ENCODE data around the gene E2F6. TPM values are rescaled to one million over a fixed set of nuclear protein-coding genes. Genes with fewer than 3 reads are reported as not detected.

The E2F6 gene
- total and polyA plus RNA-seq, 2 of the 13 experiments (the other 11 are each of a cell fraction or from before 2014, with no cell fraction given): 27.3 to 36.0 TPM

- H3K4me3 ChIP-seq (replicated peaks in 1 of 3; ENCODE audit: insufficient read depth in 1 of 3, low read depth in 2 of 3, low read length in 3 of 3): no peak overlapping the region
- no peak overlapping the region for H2AFZ ChIP-seq (ENCODE audit: low read length)
- ATAC-seq (peak; percentile 86), FAIRE-seq (no peak), DNase-seq (ENCODE audit: low spot score) (peak; percentile 75)
- no peaks in the 10 kb centered on the region for H3K4me1 ChIP-seq (ENCODE audit: insufficient read depth, low read length)
- H3K27me3 ChIP-seq (ENCODE audit: control insufficient read depth in 1 of 2, insufficient read depth in 2 of 2, low read length in 2 of 2): no peaks in the 10 kb centered on the region
- H3K79me2 ChIP-seq (ENCODE audit: insufficient read depth, low read length): no peaks in the 10 kb centered on the region
- ChIA-PET POLR2A (interaction anchor here (0.8 to 1.7 kb wide), 3 partner anchors 24 to 292 kb away, joined by 3 to 5 read pairs (median 3); partner anchors contain the start of gene SLC66A3), CTCF (ENCODE audit: low intra/inter-chr PET ratio, low total read pairs) (interaction anchor here (0.8 to 2.2 kb wide), 5 partner anchors 29 to 314 kb away, joined by 3 to 11 read pairs (median 5); a partner anchor contains a TSS)
- H3K9ac ChIP-seq (ENCODE audit: insufficient read depth, low read depth, low read length): no peak overlapping the region
- BruUV-seq (replicated peaks): no TSS peak
- H3K4me2 ChIP-seq (ENCODE audit: low read depth, low read length): no peak overlapping the region
- H3K36me3 ChIP-seq (replicated peaks in 1 of 2; ENCODE audit: control insufficient read depth in 1 of 2, insufficient read depth in 2 of 2, low read length in 2 of 2): peaks cover 26 to 76% of the 10 kb centered on the region in 2 experiments
- 70% methylated on average over 11 of the region's 14 CpGs for WGBS (ENCODE audit: low lambda C conversion rate)
- in situ Hi-C loops (cut with HindIII; ENCODE audit: extremely low pct_ligation_motif_present, low pct_unique_long_range_greater_than_20kb): loop anchor here (5.0 kb wide), 1 partner anchor 314 kb away; a partner anchor contains a TSS
- H3K27ac ChIP-seq (ENCODE audit: extremely low read length, insufficient read depth, low read length): no peak overlapping the region
- H3K9me3 ChIP-seq (ENCODE audit: low read length): peaks cover 14% of the 10 kb centered on the region; the same call in 1 of the 2 replicates
- intact Hi-C loops (cut with micrococcal nuclease; ENCODE audit: unreplicated experiment): loop anchor here (1.0 kb wide), 2 partner anchors 212 to 313 kb away; a partner anchor contains a TSS
- no peaks in the 10 kb centered on the region for H4K20me1 ChIP-seq (ENCODE audit: insufficient read depth, low read length)
- TF ChIP-seq HOXA5 (CRISPR knock-in tag; IDR thresholded peaks at IDR 0.05) (0 out of 2 replicates have a peak, but pooled peaks have one; percentile 36), RAD21 (CRISPR knock-in tag; IDR thresholded peaks at IDR 0.05) (peak; percentile 90), MIER2 (CRISPR knock-in tag; IDR thresholded peaks at IDR 0.05) (0 out of 2 replicates have a peak, but pooled peaks have one; percentile 17), NFE2L1 (CRISPR knock-in tag; IDR thresholded peaks at IDR 0.05; ENCODE audit: borderline replicate concordance) (peak; percentile 50; the same call in 1 of the 2 replicates), ASH2L (IDR thresholded peaks at IDR 0.05; ENCODE audit: insufficient read length, low read depth, low read length) (peak; percentile 22), PHB2 (IDR thresholded peaks at IDR 0.05; ENCODE audit: partially characterized antibody) (no peak), ZBTB2 (CRISPR knock-in tag; IDR thresholded peaks at IDR 0.05; ENCODE audit: low read depth) (no peak), SAP130 (CRISPR knock-in tag; IDR thresholded peaks at IDR 0.05; ENCODE audit: low read depth) (peak; percentile 44), SRF (IDR thresholded peaks at IDR 0.05; ENCODE audit: low read depth, low read length) (peak; percentile 22; the same call in 1 of the 2 replicates), ZNF446 (CRISPR knock-in tag; IDR thresholded peaks at IDR 0.05) (no peak), ZBTB14 (CRISPR knock-in tag; IDR thresholded peaks at IDR 0.05) (no peak), FIP1L1 (IDR thresholded peaks at IDR 0.05; ENCODE audit: borderline replicate concordance, insufficient read depth, low read depth, low read length) (no peak), ZNF383 (CRISPR knock-in tag; IDR thresholded peaks at IDR 0.05; ENCODE audit: borderline replicate concordance) (no peak), FOSL2 (CRISPR knock-in tag; IDR thresholded peaks at IDR 0.05) (peak; percentile 7; the same call in 1 of the 2 replicates), ZNF574 (CRISPR knock-in tag; IDR thresholded peaks at IDR 0.05) (0 out of 2 replicates have a peak, but pooled peaks have one; percentile 21), ERF (CRISPR knock-in tag; IDR thresholded peaks at IDR 0.05) (peak; percentile 42; the same call in 1 of the 2 replicates), NCOA2 (CRISPR knock-in tag; IDR thresholded peaks at IDR 0.05) (no peak)
- TF ChIP-seq, protein P1, sequence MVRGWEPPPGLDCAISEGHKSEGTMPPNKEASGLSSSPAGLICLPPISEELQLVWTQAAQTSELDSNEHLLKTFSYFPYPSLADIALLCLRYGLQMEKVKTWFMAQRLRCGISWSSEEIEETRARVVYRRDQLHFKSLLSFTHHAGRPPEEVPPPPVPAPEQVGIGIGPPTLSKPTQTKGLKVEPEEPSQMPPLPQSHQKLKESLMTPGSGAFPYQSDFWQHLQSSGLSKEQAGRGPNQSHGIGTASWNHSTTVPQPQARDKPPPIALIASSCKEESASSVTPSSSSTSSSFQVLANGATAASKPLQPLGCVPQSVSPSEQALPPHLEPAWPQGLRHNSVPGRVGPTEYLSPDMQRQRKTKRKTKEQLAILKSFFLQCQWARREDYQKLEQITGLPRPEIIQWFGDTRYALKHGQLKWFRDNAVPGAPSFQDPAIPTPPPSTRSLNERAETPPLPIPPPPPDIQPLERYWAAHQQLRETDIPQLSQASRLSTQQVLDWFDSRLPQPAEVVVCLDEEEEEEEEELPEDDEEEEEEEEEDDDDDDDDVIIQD (CRISPR knock-in tag; IDR thresholded peaks at IDR 0.05; ENCODE audit: low read depth): 0 out of 2 replicates have a peak, but pooled peaks have one; percentile 31
Measured at GRCh38 chr2:11446733-11447248, 19.2 kb downstream of the E2F6 start.

Data from HepG2 (cell line).